ENCODE results near the gene CIT.

DNA sequence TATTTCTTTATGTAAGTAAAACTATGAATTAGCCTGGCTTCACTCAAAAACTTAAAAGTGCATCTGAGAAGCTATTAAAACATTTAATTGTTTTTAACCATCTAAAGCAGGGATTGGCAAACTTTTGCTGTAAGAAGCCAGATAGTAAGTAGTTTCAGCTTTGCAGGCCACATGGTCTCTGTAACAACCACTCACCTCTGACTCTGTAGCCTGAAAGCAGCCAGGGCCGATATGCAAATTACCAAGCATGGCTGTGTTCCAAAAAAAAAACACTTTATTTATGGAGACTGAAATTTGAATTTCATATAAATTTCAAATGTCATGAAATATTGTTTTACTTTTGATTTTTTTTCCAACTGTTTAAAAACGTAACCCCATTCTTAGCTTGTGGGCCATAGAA lies 95.3 kb downstream of the CIT start:
- TF ChIP-seq ZNF843 (tag by site-specific recombination; IDR thresholded peaks at IDR 0.05) (no peak), ZNF175 (tag by site-specific recombination; IDR thresholded peaks at IDR 0.05) (no peak), ZNF239 (tag by site-specific recombination; IDR thresholded peaks at IDR 0.05) (no peak), MYNN (tag by site-specific recombination; IDR thresholded peaks at IDR 0.05; ENCODE audit: borderline replicate concordance) (no peak), ZNF600 (tag by site-specific recombination; IDR thresholded peaks at IDR 0.05) (no peak)
- TF ChIP-seq, protein P1, sequence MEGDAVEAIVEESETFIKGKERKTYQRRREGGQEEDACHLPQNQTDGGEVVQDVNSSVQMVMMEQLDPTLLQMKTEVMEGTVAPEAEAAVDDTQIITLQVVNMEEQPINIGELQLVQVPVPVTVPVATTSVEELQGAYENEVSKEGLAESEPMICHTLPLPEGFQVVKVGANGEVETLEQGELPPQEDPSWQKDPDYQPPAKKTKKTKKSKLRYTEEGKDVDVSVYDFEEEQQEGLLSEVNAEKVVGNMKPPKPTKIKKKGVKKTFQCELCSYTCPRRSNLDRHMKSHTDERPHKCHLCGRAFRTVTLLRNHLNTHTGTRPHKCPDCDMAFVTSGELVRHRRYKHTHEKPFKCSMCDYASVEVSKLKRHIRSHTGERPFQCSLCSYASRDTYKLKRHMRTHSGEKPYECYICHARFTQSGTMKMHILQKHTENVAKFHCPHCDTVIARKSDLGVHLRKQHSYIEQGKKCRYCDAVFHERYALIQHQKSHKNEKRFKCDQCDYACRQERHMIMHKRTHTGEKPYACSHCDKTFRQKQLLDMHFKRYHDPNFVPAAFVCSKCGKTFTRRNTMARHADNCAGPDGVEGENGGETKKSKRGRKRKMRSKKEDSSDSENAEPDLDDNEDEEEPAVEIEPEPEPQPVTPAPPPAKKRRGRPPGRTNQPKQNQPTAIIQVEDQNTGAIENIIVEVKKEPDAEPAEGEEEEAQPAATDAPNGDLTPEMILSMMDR (tag by site-specific recombination; IDR thresholded peaks at IDR 0.05) = no peak
- TF ChIP-seq, protein P2, sequence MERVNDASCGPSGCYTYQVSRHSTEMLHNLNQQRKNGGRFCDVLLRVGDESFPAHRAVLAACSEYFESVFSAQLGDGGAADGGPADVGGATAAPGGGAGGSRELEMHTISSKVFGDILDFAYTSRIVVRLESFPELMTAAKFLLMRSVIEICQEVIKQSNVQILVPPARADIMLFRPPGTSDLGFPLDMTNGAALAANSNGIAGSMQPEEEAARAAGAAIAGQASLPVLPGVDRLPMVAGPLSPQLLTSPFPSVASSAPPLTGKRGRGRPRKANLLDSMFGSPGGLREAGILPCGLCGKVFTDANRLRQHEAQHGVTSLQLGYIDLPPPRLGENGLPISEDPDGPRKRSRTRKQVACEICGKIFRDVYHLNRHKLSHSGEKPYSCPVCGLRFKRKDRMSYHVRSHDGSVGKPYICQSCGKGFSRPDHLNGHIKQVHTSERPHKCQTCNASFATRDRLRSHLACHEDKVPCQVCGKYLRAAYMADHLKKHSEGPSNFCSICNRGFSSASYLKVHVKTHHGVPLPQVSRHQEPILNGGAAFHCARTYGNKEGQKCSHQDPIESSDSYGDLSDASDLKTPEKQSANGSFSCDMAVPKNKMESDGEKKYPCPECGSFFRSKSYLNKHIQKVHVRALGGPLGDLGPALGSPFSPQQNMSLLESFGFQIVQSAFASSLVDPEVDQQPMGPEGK (tag by site-specific recombination; IDR thresholded peaks at IDR 0.05) = no peak
